Limb (tissue), 2 donors: Measurements from ENCODE around the gene SHISA4.
A peak's percentile ranks its signal among the peaks of the same experiment; 100 is the strongest.
"Not testable (repeated sequence)": the region's sequence is repeated elsewhere in the genome, so short reads cannot be mapped to it uniquely, and the experiment has no call there.

Experiments
- DNase-seq, 2 donors: peaks; one replicate each; pipeline ENCODE4 v3.0.0-alpha.2; 2016; ENCODE audit errors: extremely low spot score in 2 of 2

Gene SHISA4

DNA sequence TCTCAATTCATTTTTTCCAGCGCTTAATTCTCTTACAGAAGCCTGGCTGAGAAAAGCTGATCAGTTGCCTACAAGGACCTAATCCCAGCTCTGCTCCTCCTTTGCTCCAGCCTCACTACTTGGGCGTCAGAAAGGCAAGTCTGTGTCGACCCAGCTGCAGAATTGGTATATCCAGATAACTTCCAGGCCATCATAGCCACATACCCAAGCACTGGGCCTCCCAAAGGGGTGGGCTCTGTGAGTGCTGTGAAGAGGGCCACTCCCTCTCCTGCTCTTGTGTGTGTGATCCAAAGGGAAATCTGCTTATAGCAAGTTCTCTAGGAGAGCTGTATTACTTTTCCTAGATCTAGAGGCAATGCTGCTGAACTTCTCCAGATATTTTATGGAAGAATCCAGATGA is 39.6 kb downstream of the SHISA4 start:
- no peak for DNase-seq

DNA sequence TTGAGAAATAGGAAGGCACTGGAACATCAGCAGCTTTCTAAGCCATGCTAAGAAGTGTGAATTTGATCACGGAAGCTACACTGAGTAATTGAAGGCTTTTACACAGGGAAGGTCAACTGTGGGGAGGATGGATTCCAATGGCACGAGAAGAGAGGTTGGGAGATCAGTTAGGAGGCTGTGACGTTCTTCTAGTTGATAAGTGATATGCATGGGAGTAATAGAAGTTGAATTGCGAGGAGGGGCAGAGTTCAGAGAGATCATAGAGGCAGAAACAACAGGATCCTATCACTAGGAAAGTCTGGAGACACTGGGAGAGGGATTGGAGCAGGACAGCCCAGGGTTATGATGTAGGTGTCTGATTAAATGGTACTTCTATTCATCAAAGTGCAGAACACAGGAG is 41.4 kb downstream of the SHISA4 start:
- no peak for DNase-seq

DNA sequence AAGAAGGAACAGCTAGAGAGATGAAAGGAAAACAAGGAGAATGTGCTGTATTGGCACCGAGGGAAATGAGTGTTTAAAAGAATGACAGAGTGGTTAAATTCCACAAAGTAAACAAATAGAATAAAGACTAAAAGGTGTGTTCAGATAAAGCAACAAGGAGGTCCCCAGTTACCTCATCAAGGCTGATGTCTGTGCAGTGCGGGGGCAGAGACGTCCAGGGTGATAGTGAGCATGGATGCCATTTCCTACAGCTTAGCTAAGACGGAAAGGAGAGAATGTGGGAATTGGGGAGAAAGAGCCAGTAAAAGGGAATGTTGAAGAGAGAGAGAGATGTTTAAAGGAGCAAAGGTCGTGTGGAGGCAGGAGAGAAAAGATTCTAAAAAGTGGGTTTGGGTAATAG is 42.1 kb downstream of the SHISA4 start:
- no peak for DNase-seq

DNA sequence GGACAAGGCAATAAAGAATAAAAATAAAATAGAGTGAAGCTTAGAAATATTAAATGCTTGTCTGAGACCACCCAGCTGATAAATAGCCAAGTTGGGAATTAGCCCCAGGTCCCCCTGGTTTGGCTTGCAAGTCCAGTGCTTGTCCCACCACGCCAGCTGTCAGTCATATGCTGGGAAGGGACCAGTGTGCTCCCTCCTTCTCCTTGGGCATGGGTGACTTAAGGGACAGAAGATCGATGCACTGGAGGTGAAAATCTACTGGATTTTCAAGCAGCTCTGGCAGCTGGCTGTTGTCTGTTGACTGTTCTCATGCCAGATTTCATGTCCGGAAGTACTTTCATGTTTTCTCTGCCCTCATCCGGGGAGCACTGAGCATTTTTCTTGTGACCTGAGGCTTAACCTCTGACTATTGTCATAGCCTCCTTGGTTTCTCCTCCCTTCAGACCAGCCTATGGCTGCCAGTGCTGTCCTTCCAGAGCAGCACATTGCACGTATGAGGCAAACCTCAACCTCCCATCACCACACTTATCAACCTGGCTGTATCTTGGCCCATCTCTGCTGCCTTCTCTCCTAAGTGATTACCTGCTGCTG is 45.2 kb downstream of the SHISA4 start:
- no peak for DNase-seq

DNA sequence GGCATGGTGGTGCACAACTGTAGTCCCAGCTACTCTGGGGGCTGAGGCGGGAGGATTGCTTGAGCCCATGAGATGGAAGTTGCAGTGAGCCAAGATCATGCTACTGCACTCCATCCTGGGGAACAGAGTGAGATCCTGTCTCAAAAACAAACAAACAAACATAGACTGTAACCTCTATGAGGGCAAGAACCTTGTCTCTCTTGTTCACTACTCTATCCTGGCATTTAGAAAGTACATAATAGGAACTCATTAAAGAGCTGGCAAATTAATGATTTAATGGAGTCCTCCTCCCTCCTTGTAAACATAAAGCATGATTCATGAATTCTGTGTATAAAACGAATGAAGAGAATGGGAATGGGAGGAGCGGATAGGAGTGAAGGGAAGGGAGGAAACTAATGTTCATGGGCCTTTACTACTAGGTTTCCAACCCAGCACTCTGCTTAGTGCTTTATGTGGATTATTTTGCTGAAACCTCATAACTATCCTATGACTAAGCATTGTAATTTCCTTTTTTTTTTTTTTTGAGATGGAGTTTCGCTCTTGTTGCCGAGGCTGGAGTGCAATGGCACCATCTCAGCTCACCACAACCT is 49.0 kb downstream of the SHISA4 start:
- no peak for DNase-seq

DNA sequence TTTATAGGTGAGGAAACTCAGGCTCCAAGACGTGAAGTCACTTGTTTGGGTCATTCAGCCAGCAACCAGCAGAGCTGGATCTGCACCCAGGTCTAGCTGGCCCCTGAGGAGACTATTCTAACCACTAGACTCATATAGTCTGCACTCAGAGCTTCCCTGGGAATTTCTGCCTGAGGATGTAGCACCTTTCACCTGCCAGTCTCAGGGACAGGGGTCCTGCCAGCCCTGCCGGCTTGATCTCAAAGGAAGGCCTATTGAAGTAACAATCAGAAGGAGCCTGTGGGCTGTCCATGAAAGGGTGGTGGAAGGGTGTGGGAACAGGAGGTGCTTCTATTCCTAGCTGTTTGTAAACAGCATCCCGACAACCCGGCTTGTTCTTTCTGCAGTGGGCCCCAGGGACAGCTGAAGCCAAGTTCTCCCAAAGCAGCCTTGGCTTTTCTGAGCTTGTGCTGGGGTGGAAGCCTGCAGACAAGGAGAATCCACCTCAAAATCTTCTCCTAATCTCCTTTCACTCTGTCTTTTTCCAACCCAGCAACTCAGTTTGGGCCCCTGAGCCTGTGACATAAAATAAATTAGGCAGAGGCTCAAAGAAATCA is 49.8 kb downstream of the SHISA4 start:
- no peak for DNase-seq

DNA sequence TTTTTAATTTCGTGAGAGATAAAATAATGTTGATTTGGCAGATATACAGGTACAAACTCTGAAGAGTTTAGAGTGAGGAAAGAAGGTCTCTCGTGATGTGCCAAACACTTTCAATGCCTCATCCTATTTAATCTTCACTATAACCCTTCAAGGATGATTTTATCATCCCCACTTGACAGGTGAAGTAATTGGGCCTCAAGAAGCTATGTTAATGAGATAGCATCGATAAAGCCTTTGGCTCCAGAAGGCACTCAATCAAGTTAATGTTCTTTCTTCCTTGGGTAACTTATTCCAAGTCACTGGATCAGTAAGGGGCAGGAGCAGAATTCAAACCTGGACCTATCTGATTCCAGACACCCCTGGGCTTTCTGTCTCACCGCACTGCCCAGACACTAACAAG is 50.5 kb downstream of the SHISA4 start:
- no peak for DNase-seq

DNA sequence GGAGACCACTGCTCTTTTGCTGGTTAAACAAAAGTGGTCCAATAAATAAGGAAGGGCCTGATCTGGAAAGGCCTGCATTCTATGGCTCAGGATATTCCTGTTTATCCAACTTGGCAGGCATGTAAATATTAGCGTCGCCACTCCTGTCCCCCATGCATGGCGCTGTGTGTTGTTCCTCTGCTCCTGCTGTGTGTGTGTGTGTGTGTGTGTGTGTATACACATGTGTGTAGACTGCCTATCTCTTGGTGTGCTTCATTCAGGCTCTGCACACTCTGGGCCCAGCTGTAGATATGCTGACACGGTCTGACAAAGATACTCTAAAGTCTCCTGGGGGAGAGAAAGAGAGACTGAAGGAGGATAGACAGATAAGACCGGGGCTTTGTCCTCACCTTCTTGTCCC is 50.9 kb downstream of the SHISA4 start:
- DNase-seq, result no peak

DNA sequence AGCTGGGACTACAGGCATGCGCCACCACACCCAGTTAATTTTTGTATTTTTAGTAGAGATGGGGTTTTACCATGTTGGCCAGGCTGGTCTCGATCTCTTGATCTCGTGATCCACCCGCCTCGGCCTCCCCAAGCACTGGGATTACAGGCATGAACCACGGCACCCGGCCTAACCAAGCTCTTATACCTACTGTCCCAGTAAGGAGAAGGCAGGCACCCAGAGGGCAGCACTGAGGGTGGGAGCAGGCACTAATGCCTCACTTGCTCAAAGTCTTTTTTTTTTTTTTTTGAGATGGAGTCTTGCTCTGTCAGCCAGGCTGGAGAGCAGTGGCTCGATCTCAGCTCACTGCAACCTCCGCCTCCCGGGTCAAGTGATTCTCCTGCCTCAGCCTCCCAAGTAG is 51.6 kb downstream of the SHISA4 start:
- DNase-seq, result not testable (repeated sequence)

DNA sequence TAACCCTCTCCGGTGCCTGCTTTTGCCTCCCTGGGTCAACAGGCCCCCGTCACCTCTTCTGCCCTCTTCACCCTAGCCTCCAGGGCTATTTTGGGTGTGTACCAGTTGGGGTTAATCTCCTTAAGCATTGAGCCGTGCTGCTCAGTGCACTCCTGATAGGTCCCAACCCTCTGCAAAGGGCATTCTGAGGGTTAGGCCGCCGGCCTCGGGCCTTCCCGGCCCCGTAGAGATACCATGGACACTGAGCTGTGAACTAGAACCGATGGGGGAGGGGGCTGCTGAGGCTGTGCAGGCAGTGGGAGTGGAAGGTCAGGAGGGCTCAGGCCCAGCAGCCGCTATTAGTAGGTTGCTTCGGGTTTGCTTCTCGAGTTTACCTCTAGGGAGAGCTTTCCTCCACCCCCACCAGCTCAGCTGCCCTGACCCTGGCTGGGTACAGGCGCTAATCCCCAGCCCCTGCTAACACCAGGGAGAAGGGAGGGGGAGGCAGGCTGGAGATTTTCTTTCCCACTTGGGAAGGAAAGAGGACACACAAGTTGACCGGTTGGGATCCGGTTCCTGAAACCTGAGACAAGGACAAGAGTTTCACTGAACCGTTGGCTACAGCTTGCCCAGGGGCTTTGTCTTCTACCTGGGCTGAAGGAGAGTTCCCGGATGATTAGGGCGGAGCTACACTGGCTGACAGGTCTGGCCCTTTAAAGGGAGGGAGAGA is 52.9 kb downstream of the SHISA4 start:
- peak in 1 of 2 donors; percentile 39 for DNase-seq

DNA sequence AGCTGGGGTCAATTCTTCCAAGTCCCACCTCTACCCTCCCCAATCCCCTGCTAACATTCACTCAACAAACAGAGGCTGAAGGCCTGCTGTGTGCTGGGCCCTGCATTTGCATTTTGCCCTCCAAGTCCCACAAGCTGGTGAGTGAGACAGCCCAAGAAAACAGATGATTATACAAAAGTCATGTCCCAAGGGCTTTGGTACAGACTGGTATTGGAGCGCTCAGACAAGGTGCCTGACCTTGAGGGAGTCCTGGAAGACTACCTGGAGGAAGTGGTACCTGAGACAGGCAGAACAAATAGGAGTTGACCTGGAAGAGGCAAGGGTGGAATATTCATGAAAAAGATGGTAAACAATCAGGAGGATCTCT is 53.4 kb downstream of the SHISA4 start:
- no peak for DNase-seq
